Activated naive CD4-positive, alpha-beta T cell treated with Interleukin-2 at 50 U/mL for 16 hours (primary cell): ENCODE results near the gene TNFRSF12A.
A peak's percentile ranks its signal among the peaks of the same experiment; 100 is the strongest.

Experiments used
- DNase-seq: peaks from one replicate; pipeline ENCODE4 v3.0.0-alpha.2; 2020

The TNFRSF12A gene, protein sequence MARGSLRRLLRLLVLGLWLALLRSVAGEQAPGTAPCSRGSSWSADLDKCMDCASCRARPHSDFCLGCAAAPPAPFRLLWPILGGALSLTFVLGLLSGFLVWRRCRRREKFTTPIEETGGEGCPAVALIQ

DNA sequence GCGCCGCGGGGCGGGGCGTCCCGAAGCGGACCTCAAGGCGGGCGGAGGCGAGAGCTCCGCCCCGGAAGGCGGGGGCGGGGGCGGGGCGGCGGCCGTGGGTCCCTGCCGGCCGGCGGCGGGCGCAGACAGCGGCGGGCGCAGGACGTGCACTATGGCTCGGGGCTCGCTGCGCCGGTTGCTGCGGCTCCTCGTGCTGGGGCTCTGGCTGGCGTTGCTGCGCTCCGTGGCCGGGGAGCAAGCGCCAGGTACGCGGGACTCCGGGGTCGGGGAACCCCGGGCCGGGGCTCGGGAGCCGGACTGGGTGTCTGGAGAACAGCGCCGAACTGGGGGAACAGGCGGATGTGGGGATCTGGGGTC lies at the start of gene TNFRSF12A:
TNFRSF12A (plus strand) TSS at position 122 of the 357 bp plus-strand sequence; CDS start at position 152, 30 bp downstream.
- DNase-seq, result peak; percentile 69

DNA sequence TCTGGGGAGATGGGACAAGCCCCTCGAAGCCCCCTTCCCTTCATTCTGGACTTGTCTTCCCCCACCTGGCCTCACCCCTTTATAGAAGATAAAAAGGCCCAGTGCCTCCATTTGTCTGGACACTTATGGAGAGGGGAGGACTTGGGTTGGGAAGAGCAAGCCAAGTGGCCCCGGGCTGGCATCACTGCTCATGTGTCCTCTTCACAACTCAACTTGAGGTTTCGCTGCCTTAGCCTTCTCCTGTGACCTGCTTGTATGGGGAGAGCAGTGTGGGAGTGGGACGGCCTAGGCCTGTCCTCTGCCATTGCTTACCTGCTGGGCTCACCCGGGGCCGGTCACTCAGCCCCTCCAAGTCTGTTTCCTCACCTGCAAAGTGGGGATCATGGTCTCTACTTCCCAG lies 49.6 kb upstream of the TNFRSF12A start:
- DNase-seq, result no peak

DNA sequence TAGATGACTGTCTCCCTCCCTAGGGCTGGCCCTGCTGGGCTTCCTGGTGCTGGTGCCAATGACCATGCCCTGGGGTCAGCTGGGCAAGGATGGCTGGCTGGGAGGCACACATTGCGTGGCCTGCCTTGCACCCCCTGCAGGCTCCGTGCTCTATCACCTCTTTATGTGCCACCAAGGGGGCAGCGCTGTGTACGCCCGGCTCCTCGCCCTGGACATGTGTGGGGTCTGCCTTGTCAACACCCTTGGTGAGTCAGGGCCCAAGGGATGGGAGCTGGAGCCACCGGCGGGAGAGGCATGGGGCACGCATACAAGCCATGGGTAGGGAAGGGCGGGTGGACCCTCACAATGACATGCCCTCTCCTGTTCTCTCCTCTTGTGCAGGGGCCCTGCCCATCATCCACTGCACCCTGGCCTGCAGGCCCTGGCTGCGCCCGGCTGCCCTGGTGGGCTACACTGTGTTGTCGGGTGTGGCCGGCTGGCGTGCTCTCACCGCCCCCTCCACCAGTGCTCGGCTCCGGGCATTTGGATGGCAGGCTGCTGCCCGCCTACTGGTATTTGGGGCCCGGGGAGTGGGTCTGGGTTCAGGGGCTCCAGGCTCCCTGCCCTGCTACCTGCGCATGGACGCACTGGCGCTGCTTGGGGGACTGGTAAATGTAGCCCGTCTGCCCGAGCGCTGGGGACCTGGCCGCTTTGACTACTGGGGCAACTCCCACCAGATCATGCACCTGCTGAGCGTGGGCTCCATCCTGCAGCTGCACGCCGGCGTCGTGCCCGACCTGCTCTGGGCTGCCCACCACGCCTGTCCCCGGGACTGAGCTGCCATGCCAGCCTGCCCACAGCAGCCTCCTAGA lies 48.8 kb upstream of the TNFRSF12A start:
- no peak for DNase-seq

DNA sequence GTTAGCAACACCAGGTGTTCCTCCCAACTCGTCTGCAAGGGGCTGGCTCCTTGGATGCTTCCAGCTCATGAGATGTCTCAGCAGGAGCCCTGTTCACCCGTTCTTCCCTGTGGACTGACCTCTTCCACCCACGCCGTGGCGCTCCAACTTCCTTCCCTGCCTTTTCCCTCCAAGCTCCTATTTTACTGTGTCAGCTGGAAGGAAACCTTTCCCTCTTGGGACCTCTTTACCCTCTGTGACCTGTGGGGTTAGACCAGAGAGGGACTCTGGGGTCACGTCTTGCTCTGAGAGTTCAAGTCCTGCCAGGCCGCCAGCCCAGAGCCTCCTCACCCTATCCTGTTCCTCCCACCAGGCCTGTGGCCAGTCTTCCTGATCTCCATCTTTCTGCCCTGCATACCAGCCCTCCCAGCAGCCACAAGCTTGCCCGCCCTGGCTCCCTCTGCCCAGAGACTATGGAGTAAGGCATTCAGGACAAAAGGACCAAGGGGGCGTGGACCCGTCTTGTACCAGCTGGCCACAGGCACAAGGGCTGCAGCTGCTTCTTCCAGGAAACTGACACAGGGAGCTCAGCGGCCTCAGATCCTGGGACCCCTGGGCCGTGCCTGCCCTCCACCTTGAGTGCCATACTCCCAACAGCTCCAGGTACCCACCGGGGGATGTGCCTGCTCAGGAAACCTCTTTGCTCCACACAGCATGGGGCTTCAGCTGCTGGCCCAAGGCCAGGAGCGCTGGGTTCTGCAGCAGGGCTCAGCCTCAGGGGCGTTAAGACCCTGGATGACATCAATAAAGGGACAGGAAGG lies 48.0 kb upstream of the TNFRSF12A start:
- DNase-seq, result no peak

DNA sequence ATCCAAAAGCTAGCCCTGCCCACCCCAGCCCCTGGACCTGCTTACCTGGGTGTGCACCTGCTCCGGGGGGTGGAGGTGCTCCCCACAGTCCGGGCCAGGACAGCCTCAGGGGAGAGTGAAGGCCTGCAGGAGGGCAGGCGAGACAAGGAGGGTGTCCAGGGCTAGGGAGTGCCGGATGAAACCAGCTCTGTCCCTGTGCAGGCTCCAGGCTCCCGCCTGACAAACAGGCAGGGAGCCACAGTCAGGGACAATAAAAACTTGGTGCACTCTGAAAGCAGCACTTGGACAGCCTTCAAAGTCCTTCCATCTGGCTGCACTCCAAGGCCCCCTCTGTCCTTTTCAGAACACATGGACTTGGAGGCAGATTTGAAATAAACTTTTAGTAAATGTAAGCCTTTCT lies 47.1 kb upstream of the TNFRSF12A start:
- DNase-seq, result no peak

DNA sequence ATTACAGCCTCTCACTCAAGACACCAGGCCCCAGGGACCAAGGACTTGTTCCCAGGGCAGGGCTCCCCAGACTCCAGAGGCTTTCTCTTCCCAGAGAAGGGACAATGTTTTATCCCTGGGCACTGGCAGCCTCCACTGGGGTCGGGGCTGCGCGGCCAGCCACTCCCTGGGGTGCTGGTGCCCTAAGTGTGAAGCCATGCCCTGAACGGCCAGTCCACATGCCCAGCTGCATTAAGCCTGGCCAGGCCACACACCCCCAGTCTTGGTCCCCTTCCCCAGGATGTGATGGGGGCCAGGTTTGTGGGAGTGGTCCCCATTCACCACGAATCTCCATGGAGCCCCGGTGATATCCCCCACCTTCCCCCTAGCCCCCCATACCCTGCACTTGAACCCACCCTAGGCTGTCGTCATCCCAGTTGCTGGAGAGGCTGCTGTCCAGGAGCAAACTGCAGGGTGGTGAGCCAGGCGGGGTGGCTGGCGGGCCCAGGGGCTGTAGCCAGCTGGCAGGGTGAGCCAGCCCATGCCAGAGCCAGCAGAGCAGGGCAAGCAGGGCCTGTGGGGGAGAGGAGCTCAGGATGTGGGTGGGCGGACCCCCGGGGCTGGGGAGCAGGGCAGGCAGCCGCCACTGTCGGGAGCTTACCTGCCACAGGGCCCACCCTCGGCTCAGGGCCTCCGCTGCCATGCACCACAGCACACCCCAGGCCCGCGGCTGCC lies 46.4 kb upstream of the TNFRSF12A start:
- DNase-seq, result no peak

DNA sequence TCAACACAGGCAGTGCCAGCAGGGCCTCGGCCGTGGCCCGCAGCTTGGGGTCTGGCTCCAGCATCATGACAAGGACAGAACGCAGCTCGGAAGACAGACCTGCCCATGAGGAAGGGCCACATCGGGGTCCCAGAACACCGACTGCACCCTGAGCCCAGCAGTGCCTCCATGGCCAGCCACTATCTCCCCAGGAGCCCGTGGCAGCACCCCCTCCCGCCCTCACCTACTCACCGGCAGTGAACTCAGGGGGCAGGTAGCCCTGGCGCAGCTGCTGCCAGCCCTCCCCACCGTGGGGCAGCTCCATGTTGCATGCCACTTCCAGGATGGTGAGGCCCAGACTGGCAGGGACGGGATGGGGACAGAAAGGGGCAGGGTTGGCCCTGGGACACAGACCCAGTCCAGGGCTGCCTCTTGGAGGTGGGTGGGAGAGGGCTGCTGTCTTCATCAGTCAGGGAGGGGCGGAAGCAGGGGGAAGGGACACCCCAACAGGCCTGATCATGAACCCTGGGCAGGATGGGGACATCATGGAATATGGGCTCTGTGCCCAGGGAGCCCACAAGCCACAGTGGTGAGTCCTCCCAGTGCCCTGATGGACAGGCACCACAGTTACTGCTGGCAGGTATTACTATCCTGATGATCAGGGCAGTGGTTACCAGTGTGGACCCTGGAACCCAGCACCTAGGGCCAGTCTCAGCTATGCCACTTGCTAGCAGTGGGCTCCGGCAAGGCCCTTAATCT lies 45.7 kb upstream of the TNFRSF12A start:
- DNase-seq, result no peak

DNA sequence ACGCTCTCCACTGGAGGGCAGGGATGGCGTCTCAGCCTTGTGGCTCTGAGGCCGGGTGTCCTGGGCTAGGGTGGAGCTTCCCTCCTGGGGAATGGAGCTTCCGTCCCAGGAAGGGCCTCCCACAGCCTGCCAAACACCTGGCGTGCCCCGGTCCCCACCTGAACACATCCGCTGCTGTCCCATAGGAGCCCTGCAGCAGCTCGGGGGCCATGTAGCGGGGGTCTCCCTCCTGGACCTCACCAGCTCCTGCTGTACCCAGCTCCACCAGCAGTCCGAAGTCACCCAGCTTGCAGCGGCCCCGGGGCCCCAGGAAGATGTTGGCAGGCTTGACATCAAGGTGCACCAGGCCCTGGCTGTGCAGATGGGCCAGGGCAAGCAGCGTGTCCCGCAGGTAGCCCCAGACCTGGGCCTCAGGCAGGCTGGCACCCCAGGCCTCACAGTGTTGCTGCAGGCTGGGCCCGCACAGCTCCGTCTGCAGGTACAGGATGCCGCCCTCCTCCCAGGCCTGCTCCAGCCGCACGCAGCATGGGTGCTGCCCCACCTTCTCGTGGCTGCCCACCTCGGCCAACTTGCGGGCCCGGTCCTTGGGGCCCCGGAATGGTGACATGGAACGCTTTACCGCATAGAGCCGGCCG lies 44.9 kb upstream of the TNFRSF12A start:
- no peak for DNase-seq

DNA sequence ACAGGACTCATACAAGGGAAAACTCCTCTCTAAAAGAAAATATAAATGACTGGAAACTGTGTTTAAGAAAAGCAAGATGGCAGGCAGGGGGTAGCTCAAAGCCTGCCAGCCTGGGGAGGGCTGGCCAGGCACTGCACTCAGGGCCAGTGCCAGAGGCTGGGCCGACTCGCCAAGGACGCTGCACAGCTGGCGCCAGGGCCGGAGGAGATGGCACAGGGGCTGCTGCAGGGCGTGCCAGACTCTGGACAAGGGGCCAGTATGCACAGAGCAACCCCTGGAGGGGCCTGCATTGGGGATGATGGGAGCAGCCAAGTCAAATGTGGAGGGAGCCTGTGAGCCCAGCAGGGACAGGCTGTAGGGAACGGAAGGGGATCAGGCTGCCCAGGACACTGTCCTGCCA lies 44.0 kb upstream of the TNFRSF12A start:
- DNase-seq, result no peak

DNA sequence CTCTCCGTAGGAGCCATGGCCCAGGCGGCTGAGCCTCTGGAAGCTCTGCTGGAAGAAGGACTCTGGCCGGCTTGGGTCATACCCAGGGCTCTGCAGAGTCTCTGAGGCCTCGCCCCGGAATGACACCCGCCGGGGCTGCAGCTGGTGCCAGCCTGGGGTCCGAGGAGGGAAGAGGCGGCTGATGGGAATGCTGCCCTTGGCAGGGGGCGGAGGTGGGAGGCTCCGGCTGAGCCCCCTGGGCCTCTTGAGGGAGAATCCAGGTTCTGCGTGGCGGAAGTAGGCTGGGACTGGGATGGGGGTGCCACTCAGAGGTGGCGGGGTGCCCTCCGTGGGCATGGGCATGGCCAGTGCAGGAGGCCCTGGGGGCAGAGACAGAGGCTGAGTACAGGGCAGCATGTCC lies 43.5 kb upstream of the TNFRSF12A start:
- no peak for DNase-seq

DNA sequence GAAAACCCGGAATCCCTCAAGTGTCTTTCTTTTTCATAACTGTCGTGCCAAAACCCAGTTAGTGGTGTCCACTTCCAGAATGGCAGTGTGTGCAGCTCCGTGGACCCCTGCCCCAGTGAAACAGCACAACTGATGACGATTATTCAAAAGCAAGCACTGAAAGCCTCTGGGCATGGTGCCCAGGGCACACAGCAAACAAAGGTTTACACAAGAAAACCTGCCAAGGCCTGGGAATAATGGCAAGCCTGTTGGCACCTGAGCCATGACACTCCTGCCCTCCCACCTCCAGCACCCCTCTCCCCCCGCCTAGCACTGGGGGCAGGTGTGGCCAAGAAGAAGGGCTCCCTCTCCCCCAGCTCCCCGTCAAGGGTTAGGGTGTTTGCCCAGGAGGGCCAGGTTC lies 42.7 kb upstream of the TNFRSF12A start:
- DNase-seq, result no peak

DNA sequence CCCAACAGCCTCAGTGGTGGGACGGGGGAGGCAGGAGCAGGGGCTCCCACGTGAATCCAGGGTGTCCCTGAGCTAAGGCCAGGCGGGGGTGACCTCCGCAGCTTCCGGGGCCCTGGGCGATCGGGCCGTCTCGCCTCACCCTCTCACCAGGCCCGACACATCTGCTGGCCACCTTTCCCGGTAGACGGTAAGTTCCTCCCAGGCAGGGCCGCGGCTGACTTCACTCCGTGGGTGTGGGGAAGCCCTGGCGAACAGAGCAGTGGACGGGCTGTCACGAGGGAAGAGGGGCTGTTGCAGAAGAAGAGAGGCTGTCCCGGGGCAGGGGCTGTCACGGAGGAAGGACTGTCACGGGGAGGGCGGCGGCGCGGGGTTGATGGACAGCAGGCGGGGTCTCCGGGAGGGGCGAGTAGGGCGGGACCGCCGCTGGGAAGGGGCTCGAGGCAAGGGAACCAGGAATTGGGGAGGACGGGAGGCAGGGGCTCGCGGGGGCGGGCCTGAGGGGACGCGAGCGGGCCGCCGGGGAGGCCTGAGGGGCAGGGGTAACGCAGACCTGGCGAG lies 40.4 kb upstream of the TNFRSF12A start:
- no peak for DNase-seq

DNA sequence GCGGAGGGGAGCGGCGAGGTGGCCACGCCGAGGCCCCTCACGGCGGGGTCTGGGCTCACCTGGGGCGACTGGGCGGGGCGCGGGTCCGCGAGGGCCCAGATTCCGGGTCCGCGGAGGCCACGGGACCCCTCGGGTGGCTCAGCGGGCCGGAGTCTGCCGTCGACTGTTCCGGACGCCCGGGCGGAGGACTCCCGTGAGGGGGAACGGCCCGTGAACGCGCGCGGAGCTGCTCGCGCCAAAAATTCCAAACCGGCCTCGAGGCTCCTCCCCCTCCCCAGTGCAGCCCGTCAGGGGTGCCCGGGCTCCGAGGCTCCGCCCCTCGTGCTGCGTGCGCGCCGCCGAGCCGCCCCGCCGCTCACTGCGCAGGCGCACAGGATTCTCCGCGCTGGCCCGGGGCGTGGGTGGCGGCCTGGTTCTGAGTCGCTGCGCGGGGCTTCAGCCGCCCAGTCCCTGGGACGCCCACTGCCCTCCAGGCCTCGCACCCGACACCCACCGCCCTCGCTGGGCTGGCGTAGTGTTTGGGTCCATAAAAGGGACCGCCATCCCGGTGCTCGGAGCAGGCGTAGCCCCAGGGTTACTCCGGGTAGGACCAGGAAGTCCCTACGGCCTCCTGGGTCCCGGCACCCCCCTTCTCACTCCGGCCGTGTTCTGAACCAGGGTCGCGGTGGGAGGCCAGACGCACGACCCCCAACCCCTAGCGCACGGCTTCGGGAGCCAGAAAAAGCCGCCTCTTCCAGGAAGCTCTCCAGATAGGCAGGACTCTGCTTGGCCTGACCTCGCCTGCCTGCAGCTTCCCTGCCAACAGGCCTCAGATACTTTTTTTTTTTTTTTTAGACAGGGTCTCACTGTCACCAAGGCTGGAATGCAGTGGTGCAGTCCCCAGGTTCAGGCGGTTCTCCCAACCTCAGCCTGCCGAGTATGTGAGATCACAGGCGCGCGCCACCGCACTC lies 39.7 kb upstream of the TNFRSF12A start, which contains the start of gene PKMYT1:
PKMYT1 (minus strand) TSS at position 220 of the 950 bp plus-strand sequence. CDS start 789 bp downstream, outside the sequence.
- DNase-seq, result peak; percentile 96

DNA sequence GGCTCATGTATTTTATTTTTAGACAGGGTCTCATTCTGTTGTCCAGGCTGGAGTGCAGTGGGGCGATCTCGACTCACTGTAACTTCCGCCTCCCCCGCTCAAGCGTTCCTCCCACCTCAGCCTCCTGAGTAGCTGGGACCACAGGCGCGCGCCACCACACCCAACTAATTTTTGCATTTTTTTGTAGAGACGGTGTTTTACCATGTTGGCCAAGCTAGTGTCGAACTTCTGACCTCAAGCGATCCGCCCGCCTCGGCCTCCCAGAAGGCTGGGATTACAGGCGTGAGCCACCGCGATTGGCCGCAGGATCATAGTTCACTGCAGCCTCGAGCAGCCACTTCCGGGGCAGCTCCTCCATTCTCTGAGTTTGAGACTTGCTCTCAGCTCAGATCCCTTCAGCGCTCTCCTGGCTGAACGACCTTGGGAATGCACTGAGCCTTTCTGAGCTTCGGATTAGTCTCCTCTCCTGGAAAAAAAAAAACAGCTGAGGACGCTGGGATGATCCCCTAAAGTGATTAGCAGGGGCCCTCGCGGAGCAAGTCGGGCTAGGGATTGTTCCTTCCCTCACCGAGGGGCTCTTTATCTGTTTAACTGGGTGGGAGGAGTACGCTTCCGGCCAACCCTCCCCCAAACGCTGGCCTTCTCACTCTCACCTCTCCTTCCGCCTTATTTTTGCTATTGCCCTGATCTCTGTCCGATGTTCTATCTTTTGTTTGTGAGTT lies 38.8 kb upstream of the TNFRSF12A start:
- DNase-seq, result no peak

DNA sequence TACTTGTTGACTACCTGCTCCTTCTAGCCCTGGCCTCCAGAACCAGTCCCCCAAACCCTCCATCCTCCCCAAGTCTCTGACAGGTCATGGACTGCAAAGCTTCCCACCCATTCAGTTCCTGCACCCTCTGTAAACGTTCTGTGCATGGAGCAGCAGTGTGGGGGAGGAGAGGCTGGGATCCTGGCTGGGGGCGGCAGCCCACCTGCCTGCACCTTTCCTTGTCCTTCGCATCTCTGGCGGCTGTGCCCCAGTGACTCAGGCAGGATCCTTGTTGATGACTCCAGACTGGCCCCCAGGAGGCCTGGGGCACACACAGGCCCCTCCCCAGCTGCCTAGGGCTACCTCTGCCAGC lies 38.3 kb upstream of the TNFRSF12A start:
- no peak for DNase-seq

DNA sequence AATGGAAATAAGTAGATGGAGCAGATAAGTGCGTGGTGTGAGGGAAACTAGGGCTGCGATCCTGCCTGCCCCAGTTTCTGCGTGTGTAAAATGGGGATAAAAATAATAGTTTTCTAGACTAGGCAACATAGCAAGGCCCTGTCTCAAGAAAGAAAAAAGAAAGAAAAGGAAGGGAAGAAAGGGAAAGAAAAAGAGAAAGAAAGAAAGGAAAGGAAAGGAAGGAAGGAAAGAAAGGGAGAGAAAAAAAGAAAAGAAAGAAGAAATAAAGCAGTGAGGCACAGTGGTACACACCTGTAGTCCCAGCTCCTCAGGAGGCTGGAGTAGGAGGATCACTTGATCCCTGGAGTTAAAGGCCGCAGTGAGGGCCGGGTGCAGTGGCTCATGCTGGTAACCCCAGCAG lies 37.8 kb upstream of the TNFRSF12A start:
- DNase-seq, result no peak

DNA sequence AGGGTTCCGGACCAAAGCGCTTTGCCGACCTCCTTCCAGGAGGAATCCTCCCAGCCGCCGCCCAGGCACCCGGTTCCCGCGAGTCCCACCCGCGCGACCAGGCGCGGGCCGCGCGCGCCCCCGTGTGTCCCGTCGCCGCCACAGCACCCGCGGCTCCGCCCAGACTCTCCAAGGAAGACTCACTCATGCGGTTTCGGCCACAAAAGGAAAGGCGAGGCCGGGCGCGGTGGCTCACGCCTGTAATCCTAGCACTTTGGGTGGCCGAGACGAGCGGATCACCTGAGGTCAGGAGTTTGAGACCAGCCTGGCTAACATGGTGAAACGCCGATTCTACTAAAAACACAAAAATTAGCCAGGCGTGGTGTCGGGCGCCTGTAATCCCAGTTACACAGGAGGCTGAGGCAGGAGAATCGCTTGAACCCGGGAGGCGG lies 36.4 kb upstream of the TNFRSF12A start:
- DNase-seq, result peak; percentile 76

DNA sequence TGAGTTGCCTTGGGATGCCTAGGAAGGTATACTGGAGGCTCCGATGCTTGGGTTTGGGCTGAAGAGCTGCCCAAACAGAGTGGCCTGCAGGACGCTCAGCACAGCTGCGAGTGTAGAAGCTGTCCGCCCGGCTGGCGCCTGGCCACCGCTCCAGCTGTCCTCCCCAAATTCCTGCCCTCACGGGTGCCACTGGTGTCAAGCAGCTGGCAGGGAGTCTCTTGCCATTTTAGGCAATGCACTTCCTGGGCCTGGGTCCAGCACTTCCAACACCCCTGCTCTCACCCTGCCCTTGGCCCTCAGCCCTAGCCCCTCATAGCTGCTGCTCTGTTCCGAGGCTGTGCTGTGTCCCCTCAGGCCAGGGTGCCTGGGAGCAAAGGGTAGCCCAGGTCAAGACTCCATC lies 34.7 kb upstream of the TNFRSF12A start:
- no peak for DNase-seq

DNA sequence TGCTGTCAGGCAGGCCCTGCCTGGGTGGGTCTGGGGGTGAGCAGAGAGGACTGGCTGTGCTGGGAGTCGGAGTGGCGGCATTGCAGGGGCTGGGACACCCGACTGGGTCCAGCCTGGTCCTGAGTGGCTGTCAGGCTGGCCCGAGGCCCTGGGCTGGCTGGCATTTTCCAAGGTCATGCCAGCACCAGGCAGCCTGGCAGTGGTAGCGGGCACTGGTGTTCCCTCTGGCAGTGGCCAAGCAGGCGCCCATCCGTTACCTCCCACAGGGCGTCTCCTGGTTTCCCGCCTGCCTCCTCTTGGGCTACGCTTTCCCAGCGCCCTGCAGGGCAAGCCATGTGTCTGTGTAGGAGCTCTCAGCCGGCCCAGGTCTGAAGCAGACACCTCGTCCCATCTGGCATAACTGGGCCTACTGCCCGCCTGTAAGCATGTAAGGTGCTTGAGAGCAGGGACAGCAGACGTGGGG lies 34.2 kb upstream of the TNFRSF12A start:
- no peak for DNase-seq
